Measurements from ENCODE around the gene EXD3.
A peak's percentile ranks its signal among the peaks of the same experiment; 100 is the strongest.

The EXD3 gene

GRCh38 chr9:137462396-137462985 is 39.5 kb upstream of the EXD3 start:
- Histone ChIP-seq H3K27me3 (replicated peaks) (no peaks in the 10 kb centered on the region), H3K36me3 (replicated peaks) (no peaks in the 10 kb centered on the region), H3K27ac (no peak overlapping the region), H3K4me3 (ENCODE audit: low read depth, low read length) (no peak overlapping the region)
- in situ Hi-C loops (cut with HindIII; ENCODE audit: low pct_ligation_motif_present, low sequenced_read_pairs) = no loop called here
- no peak for DNase-seq
- no peak for TF ChIP-seq CTCF (IDR thresholded peaks at IDR 0.05; ENCODE audit: low read depth, low read length, missing control alignments)

GRCh38 chr9:137461663-137462395 is 38.9 kb upstream of the EXD3 start:
- peaks cover 3% of the 10 kb centered on the region for H3K36me3 ChIP-seq (replicated peaks)
- H3K27ac ChIP-seq = no peak overlapping the region
- peak; percentile 30 for TF ChIP-seq CTCF (IDR thresholded peaks at IDR 0.05; ENCODE audit: low read depth, low read length, missing control alignments)
- in situ Hi-C loops (cut with HindIII; ENCODE audit: low pct_ligation_motif_present, low sequenced_read_pairs) = no loop called here
- DNase-seq = no peak
- no peaks in the 10 kb centered on the region for H3K27me3 ChIP-seq (replicated peaks)
- H3K4me3 ChIP-seq (ENCODE audit: low read depth, low read length) = no peak overlapping the region

- Histone ChIP-seq H3K27me3 (replicated peaks) (no peaks in the 10 kb centered on the region), H3K27ac (no peak overlapping the region), H3K36me3 (replicated peaks) (peaks cover 4% of the 10 kb centered on the region), H3K4me3 (ENCODE audit: low read depth, low read length) (no peak overlapping the region)
- in situ Hi-C loops (cut with HindIII; ENCODE audit: low pct_ligation_motif_present, low sequenced_read_pairs) = no loop called here
- no peak for DNase-seq
- no peak for TF ChIP-seq CTCF (IDR thresholded peaks at IDR 0.05; ENCODE audit: low read depth, low read length, missing control alignments)
Observed at GRCh38 chr9:137461316-137461662, 38.3 kb upstream of the EXD3 start.

- H3K27ac ChIP-seq = no peak overlapping the region
- no peak for TF ChIP-seq CTCF (IDR thresholded peaks at IDR 0.05; ENCODE audit: low read depth, low read length, missing control alignments)
- peaks cover 4% of the 10 kb centered on the region for H3K36me3 ChIP-seq (replicated peaks)
- no peak overlapping the region for H3K4me3 ChIP-seq (ENCODE audit: low read depth, low read length)
- no peak for DNase-seq
- H3K27me3 ChIP-seq (replicated peaks) = no peaks in the 10 kb centered on the region
- in situ Hi-C loops (cut with HindIII; ENCODE audit: low pct_ligation_motif_present, low sequenced_read_pairs) = no loop called here
Observed at GRCh38 chr9:137460363-137461315, 37.7 kb upstream of the EXD3 start.

GRCh38 chr9:137459601-137460362 is 36.8 kb upstream of the EXD3 start:
- H3K27me3 ChIP-seq (replicated peaks) = no peaks in the 10 kb centered on the region
- TF ChIP-seq CTCF (IDR thresholded peaks at IDR 0.05; ENCODE audit: low read depth, low read length, missing control alignments) = no peak
- peaks cover 8% of the 10 kb centered on the region for H3K36me3 ChIP-seq (replicated peaks)
- H3K4me3 ChIP-seq (ENCODE audit: low read depth, low read length) = peak overlapping the region; percentile 39
- H3K27ac ChIP-seq = peak overlapping the region; percentile 23
- DNase-seq = no peak
- in situ Hi-C loops (cut with HindIII; ENCODE audit: low pct_ligation_motif_present, low sequenced_read_pairs) = no loop called here

All from brain microvascular endothelial cell (primary cell).